MG63 (cell line): ENCODE measurements around the gene ESR1. TPM values are rescaled to one million over a fixed set of nuclear protein-coding genes. Genes with fewer than 3 reads are reported as not detected.
"Not testable (repeated sequence)": the region's sequence is repeated elsewhere in the genome, so short reads cannot be mapped to it uniquely, and the experiment has no call there.

ENCODE experiments used
- DNase-seq: peaks from one replicate; pipeline ENCODE4 v3.0.0-alpha.2; 2020
- H3K27me3 ChIP-seq: fragments of 250-450 bp; sonication (Bioruptor Pico); 2 replicates; pipeline ENCODE4 v1.5.1; 2020; ENCODE audit warnings: mild to moderate bottlenecking, moderate library complexity
- H3K36me3 ChIP-seq: fragments of 250-450 bp; sonication (Bioruptor Pico); 2 replicates; pipeline ENCODE4 v1.5.1; 2020; ENCODE audit warnings: mild to moderate bottlenecking, moderate library complexity
- H3K4me3 ChIP-seq: fragments of 250-450 bp; sonication (Bioruptor Pico); 2 replicates; pipeline ENCODE4 v1.5.1; 2020; ENCODE audit warnings: mild to moderate bottlenecking, moderate library complexity
- H3K9me3 ChIP-seq: fragments of 250-450 bp; sonication (Bioruptor Pico); 2 replicates; pipeline ENCODE4 v1.5.1; 2020; ENCODE audit warnings: mild to moderate bottlenecking, moderate library complexity
- total RNA-seq: library from RNA; depleted of rRNA; stranded (reverse); fragments of >200 nt; shearing (Covaris generic); gene quantifications from 2 replicates; pipeline ENCODE4 v1.2.3, GENCODE V29; 2014; ENCODE audit warnings: low replicate concordance

Gene ESR1
- total RNA-seq, 1 experiment from 2014 or later, result not detected

- H3K36me3 ChIP-seq, DNase-seq, H3K27me3 ChIP-seq, H3K9me3 ChIP-seq, H3K4me3 ChIP-seq: not testable (repeated sequence)
Observed at GRCh38 chr6:151867361-151867869, 59.9 kb downstream of the ESR1 start.

GRCh38 chr6:151869345-151869744 lies 61.9 kb downstream of the ESR1 start:
- no peak for DNase-seq
- H3K4me3 ChIP-seq, result no peak overlapping the region
- H3K36me3 ChIP-seq, result no peaks in the 10 kb centered on the region
- H3K27me3 ChIP-seq, result no peaks in the 10 kb centered on the region
- no peaks in the 10 kb centered on the region for H3K9me3 ChIP-seq

GRCh38 chr6:151869787-151870186 lies 62.3 kb downstream of the ESR1 start:
- Histone ChIP-seq H3K36me3 (no peaks in the 10 kb centered on the region), H3K4me3 (no peak overlapping the region), H3K9me3 (no peaks in the 10 kb centered on the region), H3K27me3 (no peaks in the 10 kb centered on the region)
- DNase-seq, result no peak

GRCh38 chr6:151870375-151870774 lies 62.9 kb downstream of the ESR1 start:
- no peak for DNase-seq
- H3K27me3 ChIP-seq, result no peaks in the 10 kb centered on the region

GRCh38 chr6:151875524-151875923 lies 68.0 kb downstream of the ESR1 start:
- Histone ChIP-seq H3K36me3 (no peaks in the 10 kb centered on the region), H3K4me3 (no peak overlapping the region), H3K9me3 (no peaks in the 10 kb centered on the region), H3K27me3 (no peaks in the 10 kb centered on the region)
- no peak for DNase-seq

More at GRCh38 chr6:151870375-151870774, 62.9 kb downstream of the ESR1 start:
- H3K36me3 ChIP-seq, result no peaks in the 10 kb centered on the region
- H3K4me3 ChIP-seq, result no peak overlapping the region
- no peaks in the 10 kb centered on the region for H3K9me3 ChIP-seq

GRCh38 chr6:151876122-151876521 lies 68.6 kb downstream of the ESR1 start:
- no peak for DNase-seq
- H3K27me3 ChIP-seq, result no peaks in the 10 kb centered on the region
- H3K36me3 ChIP-seq, result no peaks in the 10 kb centered on the region
- no peaks in the 10 kb centered on the region for H3K9me3 ChIP-seq
- no peak overlapping the region for H3K4me3 ChIP-seq

- Histone ChIP-seq H3K36me3 (no peaks in the 10 kb centered on the region), H3K27me3 (no peaks in the 10 kb centered on the region), H3K9me3 (no peaks in the 10 kb centered on the region), H3K4me3 (no peak overlapping the region)
- no peak for DNase-seq
Observed at GRCh38 chr6:151877458-151877857, 70.0 kb downstream of the ESR1 start.

GRCh38 chr6:151881231-151881630 lies 73.7 kb downstream of the ESR1 start:
- H3K27me3 ChIP-seq, result no peaks in the 10 kb centered on the region
- DNase-seq, result no peak
- no peaks in the 10 kb centered on the region for H3K9me3 ChIP-seq
- H3K36me3 ChIP-seq, result no peaks in the 10 kb centered on the region
- H3K4me3 ChIP-seq, result no peak overlapping the region

- Histone ChIP-seq H3K9me3 (no peaks in the 10 kb centered on the region), H3K27me3 (no peaks in the 10 kb centered on the region), H3K36me3 (no peaks in the 10 kb centered on the region), H3K4me3 (no peak overlapping the region)
- no peak for DNase-seq
Observed at GRCh38 chr6:151882206-151882605, 74.7 kb downstream of the ESR1 start.

- H3K36me3 ChIP-seq, result no peaks in the 10 kb centered on the region
- no peak for DNase-seq
- no peaks in the 10 kb centered on the region for H3K27me3 ChIP-seq
- no peak overlapping the region for H3K4me3 ChIP-seq
- no peaks in the 10 kb centered on the region for H3K9me3 ChIP-seq
Observed at GRCh38 chr6:151885234-151885633, 77.8 kb downstream of the ESR1 start.

GRCh38 chr6:151891524-151891923 lies 84.0 kb downstream of the ESR1 start:
- H3K9me3 ChIP-seq, result peaks cover 8% of the 10 kb centered on the region
- H3K27me3 ChIP-seq, result no peaks in the 10 kb centered on the region
- no peaks in the 10 kb centered on the region for H3K36me3 ChIP-seq
- H3K4me3 ChIP-seq, result no peak overlapping the region
- no peak for DNase-seq

- not testable (repeated sequence) for DNase-seq, H3K27me3 ChIP-seq, H3K4me3 ChIP-seq, H3K36me3 ChIP-seq
- peaks cover 11% of the 10 kb centered on the region for H3K9me3 ChIP-seq
Observed at GRCh38 chr6:151894426-151894825, 86.9 kb downstream of the ESR1 start.

- H3K36me3 ChIP-seq, H3K27me3 ChIP-seq, DNase-seq, H3K9me3 ChIP-seq, H3K4me3 ChIP-seq: not testable (repeated sequence)
Observed at GRCh38 chr6:151899221-151899620, 91.7 kb downstream of the ESR1 start.

GRCh38 chr6:151899796-151900195 lies 92.3 kb downstream of the ESR1 start:
- not testable (repeated sequence) for H3K27me3 ChIP-seq, H3K4me3 ChIP-seq

GRCh38 chr6:151900256-151900655 lies 92.8 kb downstream of the ESR1 start:
- Histone ChIP-seq H3K9me3 (peaks cover 6% of the 10 kb centered on the region), H3K36me3 (no peaks in the 10 kb centered on the region), H3K4me3 (no peak overlapping the region), H3K27me3 (no peaks in the 10 kb centered on the region)
- no peak for DNase-seq

More at GRCh38 chr6:151899796-151900195, 92.3 kb downstream of the ESR1 start:
- H3K36me3 ChIP-seq, H3K9me3 ChIP-seq, DNase-seq: not testable (repeated sequence)

- peaks cover 5% of the 10 kb centered on the region; the same call in 1 of the 2 replicates for H3K9me3 ChIP-seq
- no peak overlapping the region for H3K4me3 ChIP-seq
- H3K36me3 ChIP-seq, result no peaks in the 10 kb centered on the region
- no peak for DNase-seq
- no peaks in the 10 kb centered on the region for H3K27me3 ChIP-seq
Observed at GRCh38 chr6:151901009-151901411, 93.5 kb downstream of the ESR1 start.

- DNase-seq, result no peak
- H3K9me3 ChIP-seq, result no peaks in the 10 kb centered on the region
- H3K4me3 ChIP-seq, result no peak overlapping the region
- H3K36me3 ChIP-seq, result no peaks in the 10 kb centered on the region
- H3K27me3 ChIP-seq, result no peaks in the 10 kb centered on the region
Observed at GRCh38 chr6:151904631-151905030, 97.1 kb downstream of the ESR1 start.

- H3K9me3 ChIP-seq, result no peaks in the 10 kb centered on the region
- DNase-seq, result no peak
- no peak overlapping the region for H3K4me3 ChIP-seq
- no peaks in the 10 kb centered on the region for H3K27me3 ChIP-seq
- no peaks in the 10 kb centered on the region for H3K36me3 ChIP-seq
Observed at GRCh38 chr6:151905072-151905471, 97.6 kb downstream of the ESR1 start.

GRCh38 chr6:151905854-151906253 lies 98.4 kb downstream of the ESR1 start:
- no peaks in the 10 kb centered on the region for H3K27me3 ChIP-seq

More at GRCh38 chr6:151905854-151906253, 98.4 kb downstream of the ESR1 start:
- no peak overlapping the region for H3K4me3 ChIP-seq
- no peaks in the 10 kb centered on the region for H3K36me3 ChIP-seq
- DNase-seq, result no peak
- H3K9me3 ChIP-seq, result no peaks in the 10 kb centered on the region
